Measurements from ENCODE around the gene PPARA.
A peak's percentile ranks its signal among the peaks of the same experiment; 100 is the strongest.
"Not testable (repeated sequence)": the region's sequence is repeated elsewhere in the genome, so short reads cannot be mapped to it uniquely, and the experiment has no call there.

Gene PPARA

DNA sequence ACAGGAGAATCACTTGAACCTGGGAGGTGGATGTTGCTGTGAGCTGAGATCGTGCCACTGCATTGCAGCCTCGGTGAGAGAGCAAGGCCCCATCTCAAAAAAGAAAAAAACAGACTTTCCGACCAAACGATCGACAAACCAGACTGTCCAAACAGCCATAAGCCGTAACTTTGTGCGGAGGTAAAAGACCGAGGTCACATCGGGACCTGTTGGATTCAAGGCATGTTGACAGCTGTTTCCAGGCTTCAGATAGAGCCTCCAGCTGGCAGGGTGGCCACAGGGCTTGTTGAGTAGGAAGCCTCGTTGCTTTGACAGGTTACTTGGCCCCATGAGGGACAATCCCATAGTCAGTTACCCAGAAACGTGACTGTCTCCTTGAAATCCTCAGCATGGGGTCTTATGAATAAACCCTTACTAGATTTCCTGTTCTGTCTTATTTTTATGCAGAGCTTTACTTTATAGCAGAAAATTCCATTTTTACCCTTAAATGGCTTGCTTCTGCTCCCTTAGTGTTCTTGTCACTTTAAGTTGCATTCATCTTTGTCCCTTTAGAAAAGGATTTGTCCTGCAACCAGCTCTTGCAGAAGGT lies 22.3 kb downstream of the PPARA start:
- DNase-seq (ENCODE audit: low read depth) = no peak

DNA sequence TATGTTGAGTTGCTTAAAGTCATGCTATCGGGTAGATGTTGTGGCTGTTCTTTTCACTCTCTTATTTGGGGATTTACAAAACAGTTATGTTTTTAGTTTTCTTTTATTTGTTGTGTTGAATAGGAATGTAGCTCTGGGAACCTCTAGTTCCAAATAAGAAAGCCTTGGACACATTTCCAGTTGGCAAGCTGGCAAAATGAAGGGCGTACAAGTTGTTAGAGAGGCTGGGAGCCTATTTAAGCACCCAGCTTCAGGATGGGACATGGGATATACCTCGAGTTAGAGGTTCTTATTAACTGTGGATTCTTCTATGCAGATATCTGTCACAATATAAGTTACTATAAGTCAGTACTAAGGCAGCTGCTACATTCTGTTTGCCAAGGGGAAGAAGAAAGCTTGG lies 22.8 kb downstream of the PPARA start:
- DNase-seq (ENCODE audit: low read depth) = no peak

- DNase-seq (ENCODE audit: low read depth) = peak; percentile 76
Measured at GRCh38 chr22:46175631-46176030, 25.3 kb downstream of the PPARA start.

GRCh38 chr22:46176508-46177003 lies 26.2 kb downstream of the PPARA start:
- no peak for DNase-seq (ENCODE audit: low read depth)

- no peak for DNase-seq (ENCODE audit: low read depth)
Measured at GRCh38 chr22:46178755-46179505, 28.6 kb downstream of the PPARA start.

GRCh38 chr22:46179748-46180147 lies 29.4 kb downstream of the PPARA start:
- DNase-seq (ENCODE audit: low read depth) = no peak

- DNase-seq (ENCODE audit: low read depth) = no peak
Measured at GRCh38 chr22:46180370-46181137, 30.2 kb downstream of the PPARA start.

- DNase-seq (ENCODE audit: low read depth) = no peak
Measured at GRCh38 chr22:46183733-46184132, 33.4 kb downstream of the PPARA start.

DNA sequence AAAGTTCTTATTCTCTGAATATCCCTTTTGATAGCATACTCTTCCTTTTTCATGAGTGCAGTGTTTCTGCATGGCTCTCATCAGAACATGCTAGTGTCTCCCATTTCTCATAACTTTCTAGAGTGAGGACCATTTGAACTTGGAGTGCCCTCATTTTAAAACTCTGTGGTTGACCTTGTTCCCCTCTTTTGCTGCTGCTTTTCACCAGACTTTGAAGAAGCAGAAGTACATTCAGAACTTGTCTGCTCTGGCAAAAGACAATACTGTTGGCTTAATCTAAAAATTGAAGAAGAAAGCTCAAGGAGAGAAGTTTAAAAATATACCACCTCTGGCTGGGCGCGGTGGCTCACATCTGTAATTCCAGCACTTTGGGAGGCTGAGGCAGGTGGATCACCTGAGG lies 35.0 kb downstream of the PPARA start:
- no peak for DNase-seq (ENCODE audit: low read depth)

- no peak for DNase-seq (ENCODE audit: low read depth)
Measured at GRCh38 chr22:46187862-46188261, 37.5 kb downstream of the PPARA start.

GRCh38 chr22:46192210-46192993 lies 42.1 kb downstream of the PPARA start:
- DNase-seq (ENCODE audit: low read depth) = no peak

DNA sequence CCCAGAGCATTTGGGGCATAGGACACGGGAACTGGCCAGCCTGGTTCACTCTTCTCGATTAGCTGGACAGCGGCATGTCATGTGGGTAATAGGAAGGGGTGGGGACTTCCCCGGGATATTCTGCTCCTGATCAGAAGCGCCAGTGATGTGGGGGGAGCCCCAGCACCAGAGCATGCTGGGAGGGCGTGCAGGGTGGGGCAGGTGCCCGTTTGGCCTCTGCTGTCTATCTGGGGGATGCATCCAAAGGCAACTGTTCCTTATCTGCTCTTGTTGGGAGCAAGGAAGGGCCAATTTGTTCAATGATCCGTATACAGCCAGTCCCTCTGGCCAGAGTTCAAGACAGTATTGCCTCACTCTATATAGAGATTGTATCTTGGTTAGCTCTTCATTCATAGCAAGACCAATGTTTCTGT lies 43.6 kb downstream of the PPARA start:
- DNase-seq (ENCODE audit: low read depth) = no peak

DNA sequence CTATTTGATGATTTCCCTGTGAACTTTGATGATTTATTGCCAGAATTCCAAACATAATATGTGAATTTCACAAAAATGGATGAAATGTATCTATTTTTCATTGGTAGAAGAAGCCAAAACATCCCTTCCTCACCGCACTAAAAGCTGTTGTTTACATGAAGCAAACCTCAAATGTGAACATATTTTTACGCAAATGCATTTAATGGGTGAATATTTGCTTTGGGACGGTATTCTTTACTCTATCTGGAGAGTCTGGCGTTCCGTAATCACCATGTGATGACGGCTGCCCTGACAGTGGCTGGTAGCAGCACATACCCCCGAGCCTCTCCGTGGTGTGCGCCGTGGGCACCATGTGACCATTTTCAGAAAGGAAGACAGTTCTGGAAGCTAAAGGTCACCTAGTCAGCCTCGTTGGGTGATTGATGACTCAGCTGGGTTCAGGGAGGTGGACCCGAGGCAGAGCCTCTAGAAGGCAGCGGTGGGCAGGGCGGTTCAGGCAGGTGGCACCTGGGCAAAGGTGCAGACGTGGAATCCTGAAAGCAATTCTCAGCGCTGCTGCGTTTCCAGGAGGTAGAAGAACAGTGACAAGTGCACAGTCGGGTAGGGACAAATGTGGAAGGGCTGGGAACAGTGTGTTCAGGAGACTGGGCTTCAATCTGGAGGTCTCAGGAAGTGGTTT lies 45.3 kb downstream of the PPARA start:
- no peak for DNase-seq (ENCODE audit: low read depth)

- DNase-seq (ENCODE audit: low read depth) = no peak
Measured at GRCh38 chr22:46196278-46196677, 46.0 kb downstream of the PPARA start.

DNA sequence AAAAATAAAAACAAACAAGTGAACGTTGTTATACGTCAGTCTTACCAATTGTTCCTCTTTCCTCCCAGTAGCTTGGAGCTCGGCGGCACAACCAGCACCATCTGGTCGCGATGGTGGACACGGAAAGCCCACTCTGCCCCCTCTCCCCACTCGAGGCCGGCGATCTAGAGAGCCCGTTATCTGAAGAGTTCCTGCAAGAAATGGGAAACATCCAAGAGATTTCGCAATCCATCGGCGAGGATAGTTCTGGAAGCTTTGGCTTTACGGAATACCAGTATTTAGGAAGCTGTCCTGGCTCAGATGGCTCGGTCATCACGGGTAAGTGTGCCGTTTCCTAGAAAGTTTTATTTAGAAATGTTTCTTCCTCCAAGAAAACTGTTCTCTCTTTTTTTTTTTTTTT lies 47.9 kb downstream of the PPARA start:
- no peak for DNase-seq (ENCODE audit: low read depth)

DNA sequence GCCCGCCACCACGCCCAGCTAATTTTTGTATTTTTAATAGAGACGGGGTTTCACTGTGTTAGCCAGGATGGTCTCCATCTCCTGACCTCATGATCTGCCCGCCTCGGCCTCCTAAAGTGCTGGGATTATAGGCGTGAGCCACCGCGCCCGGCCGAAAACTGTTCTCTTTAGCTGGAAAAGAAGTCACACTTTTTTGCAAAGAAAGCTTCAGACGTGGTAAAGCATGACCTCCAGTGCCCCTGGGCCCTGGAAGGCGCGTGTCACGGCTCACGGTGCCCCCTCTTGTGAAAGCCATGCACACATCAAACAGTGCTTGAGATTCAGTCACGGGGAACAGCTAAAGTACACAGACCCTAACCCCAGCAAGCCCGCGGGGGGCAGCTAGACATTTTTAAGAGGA lies 48.5 kb downstream of the PPARA start:
- DNase-seq (ENCODE audit: low read depth) = not testable (repeated sequence)

- no peak for DNase-seq (ENCODE audit: low read depth)
Measured at GRCh38 chr22:46201059-46201757, 50.9 kb downstream of the PPARA start.

- no peak for DNase-seq (ENCODE audit: low read depth)
Measured at GRCh38 chr22:46202897-46203600, 52.7 kb downstream of the PPARA start.

GRCh38 chr22:46203601-46203980 lies 53.3 kb downstream of the PPARA start:
- DNase-seq (ENCODE audit: low read depth) = no peak

DNA sequence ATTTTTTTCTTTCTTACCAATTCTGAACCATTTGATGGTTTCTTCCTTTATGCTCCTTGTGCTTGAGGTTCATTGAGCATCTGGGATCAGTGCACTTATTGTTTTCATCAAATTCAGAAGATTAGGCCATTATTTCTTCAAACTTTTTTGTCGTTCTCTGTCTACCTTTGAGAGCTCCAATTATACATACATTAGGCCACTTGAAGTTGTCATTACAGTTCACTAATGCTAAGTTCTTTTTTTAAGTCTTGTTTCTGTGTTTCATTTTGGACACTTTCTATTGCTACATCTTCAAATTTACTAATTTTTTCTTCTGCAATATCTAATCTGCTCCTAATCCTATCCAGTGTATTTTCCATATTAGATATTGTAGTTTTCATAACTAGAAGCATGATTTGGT lies 58.9 kb downstream of the PPARA start:
- no peak for DNase-seq (ENCODE audit: low read depth)
